Measurements from ENCODE around the gene SPTBN4. TPM values are rescaled to one million over a fixed set of nuclear protein-coding genes. Genes with fewer than 3 reads are reported as not detected.

The SPTBN4 gene
- total and polyA plus RNA-seq, 4 donors: 0.58 to 0.80 (median 0.72) TPM

DNA sequence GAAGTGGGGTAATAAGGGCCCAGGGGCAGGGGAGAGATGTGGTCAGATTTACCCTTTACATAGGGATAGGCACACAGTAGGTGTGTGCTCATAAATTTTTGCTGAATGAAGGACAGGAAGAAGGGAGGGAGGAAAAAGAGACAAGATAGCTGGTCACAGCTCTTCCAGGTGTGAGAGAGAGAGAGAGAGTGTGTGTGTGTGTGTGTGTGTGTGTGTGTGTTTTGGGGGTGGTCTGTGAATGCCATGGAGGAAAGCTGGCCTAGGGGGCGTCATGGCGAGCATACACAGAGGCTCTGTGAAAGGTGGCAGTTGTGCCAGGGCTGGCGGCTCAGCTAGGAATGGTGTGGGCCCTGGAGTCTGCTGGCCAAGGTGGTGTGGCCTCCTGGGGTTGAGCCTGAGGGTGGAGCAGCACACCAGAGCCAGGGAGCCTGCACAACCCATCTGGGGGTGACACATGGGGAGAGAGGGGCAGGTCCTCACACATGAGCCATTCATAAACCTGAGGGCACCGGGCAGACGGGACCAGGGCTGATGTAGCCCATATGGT is 47.7 kb upstream of the SPTBN4 start:
- Histone ChIP-seq H3K36me3 (ENCODE audit: control insufficient read depth in 4 of 4, insufficient read depth in 4 of 4, low read length in 4 of 4) (peaks cover 5 to 11% (median 9%) of the 10 kb centered on the region in 4 donors), H3K27me3 (ENCODE audit: control insufficient read depth in 3 of 3, insufficient read depth in 3 of 3, low read length in 2 of 3) (no peaks in the 10 kb centered on the region), H3K4me3 (no peak overlapping the region), H3K9me3 (ENCODE audit: control insufficient read depth in 4 of 4, insufficient read depth in 3 of 4, low read length in 3 of 4) (no peaks in the 10 kb centered on the region), H3K9ac (ENCODE audit: insufficient read depth in 1 of 2, low read length in 2 of 2) (no peak overlapping the region), H3K27ac (ENCODE audit: low read depth in 1 of 2, low read length in 1 of 2) (peak overlapping the region in 1 of 2 donors; percentile 70), H3K4me1 (ENCODE audit: control insufficient read depth in 5 of 5, insufficient read depth in 5 of 5, low read length in 5 of 5) (peaks cover 2 to 26% (median 5%) of the 10 kb centered on the region in 5 donors)
- ATAC-seq (ENCODE audit: insufficient read depth, low FRiP score): no peak
- no peak for DNase-seq
- TF ChIP-seq, protein P1, sequence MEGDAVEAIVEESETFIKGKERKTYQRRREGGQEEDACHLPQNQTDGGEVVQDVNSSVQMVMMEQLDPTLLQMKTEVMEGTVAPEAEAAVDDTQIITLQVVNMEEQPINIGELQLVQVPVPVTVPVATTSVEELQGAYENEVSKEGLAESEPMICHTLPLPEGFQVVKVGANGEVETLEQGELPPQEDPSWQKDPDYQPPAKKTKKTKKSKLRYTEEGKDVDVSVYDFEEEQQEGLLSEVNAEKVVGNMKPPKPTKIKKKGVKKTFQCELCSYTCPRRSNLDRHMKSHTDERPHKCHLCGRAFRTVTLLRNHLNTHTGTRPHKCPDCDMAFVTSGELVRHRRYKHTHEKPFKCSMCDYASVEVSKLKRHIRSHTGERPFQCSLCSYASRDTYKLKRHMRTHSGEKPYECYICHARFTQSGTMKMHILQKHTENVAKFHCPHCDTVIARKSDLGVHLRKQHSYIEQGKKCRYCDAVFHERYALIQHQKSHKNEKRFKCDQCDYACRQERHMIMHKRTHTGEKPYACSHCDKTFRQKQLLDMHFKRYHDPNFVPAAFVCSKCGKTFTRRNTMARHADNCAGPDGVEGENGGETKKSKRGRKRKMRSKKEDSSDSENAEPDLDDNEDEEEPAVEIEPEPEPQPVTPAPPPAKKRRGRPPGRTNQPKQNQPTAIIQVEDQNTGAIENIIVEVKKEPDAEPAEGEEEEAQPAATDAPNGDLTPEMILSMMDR (IDR thresholded peaks at IDR 0.05; ENCODE audit: control extremely low read depth, extremely low read depth): no peak
- WGBS, 2 donors: 66 to 81% methylated on average over 5 of the region's 5 CpGs

DNA sequence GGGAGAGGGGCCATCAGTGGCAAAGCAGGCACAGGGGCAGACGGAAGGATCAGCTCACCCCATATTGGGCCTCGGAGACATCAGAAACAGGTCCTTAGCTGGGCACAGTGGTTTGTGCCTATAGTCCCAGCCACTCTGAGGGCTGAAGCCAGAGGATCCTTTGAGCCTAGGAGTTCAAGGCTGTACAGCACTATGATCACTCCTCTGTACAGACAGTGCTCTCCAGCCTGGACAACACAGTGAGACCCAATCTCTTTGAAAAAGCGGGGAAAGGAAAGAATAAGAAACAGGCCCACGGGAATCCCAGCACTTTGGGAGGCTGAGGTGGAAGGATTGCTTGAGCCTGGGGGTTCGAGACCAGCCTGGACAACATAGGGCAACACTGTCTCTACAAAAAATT is 47.0 kb upstream of the SPTBN4 start:
- Histone ChIP-seq H3K4me1 (ENCODE audit: control insufficient read depth in 5 of 5, insufficient read depth in 5 of 5, low read length in 5 of 5) (peaks cover 2 to 25% (median 5%) of the 10 kb centered on the region in 5 donors), H3K9me3 (ENCODE audit: control insufficient read depth in 4 of 4, insufficient read depth in 3 of 4, low read length in 3 of 4) (no peaks in the 10 kb centered on the region), H3K4me3 (no peak overlapping the region), H3K36me3 (ENCODE audit: control insufficient read depth in 4 of 4, insufficient read depth in 4 of 4, low read length in 4 of 4) (peaks cover 5 to 11% (median 9%) of the 10 kb centered on the region in 4 donors), H3K27me3 (ENCODE audit: control insufficient read depth in 3 of 3, insufficient read depth in 3 of 3, low read length in 2 of 3) (no peaks in the 10 kb centered on the region), H3K27ac (ENCODE audit: low read depth in 1 of 2, low read length in 1 of 2) (peak overlapping the region in 1 of 2 donors; percentile 70), H3K9ac (ENCODE audit: insufficient read depth in 1 of 2, low read length in 2 of 2) (no peak overlapping the region)
- TF ChIP-seq, protein P1 (IDR thresholded peaks at IDR 0.05; ENCODE audit: control extremely low read depth, extremely low read depth): no peak
- WGBS, 2 donors: 88 to 92% methylated on average over 5 of the region's 5 CpGs
- DNase-seq (no peak), ATAC-seq (ENCODE audit: insufficient read depth, low FRiP score) (no peak)

DNA sequence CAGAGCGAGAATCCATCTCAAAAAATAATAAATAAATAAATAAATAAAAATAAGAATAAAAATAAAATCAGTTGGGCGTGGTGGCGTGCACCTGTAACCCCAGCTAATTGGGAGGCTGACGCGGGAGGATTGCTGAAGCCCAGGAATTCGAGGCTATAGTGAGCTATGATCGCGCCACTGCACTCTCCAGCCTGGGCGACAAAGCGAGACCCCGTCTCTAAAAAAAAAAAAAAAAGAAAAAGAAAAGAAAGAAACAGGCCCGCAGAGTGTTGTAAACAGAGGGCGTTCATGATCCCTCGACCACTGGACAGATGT is 46.4 kb upstream of the SPTBN4 start:
- 60 to 64% methylated on average over 14 of the region's 14 CpGs for WGBS, 2 donors
- peak overlapping the region; percentile 95 to 100 for H3K27ac ChIP-seq (ENCODE audit: low read depth in 1 of 2, low read length in 1 of 2)
- ATAC-seq (ENCODE audit: insufficient read depth, low FRiP score): no peak

More for the DNA sequence above, 46.4 kb upstream of the SPTBN4 start:
- H3K27me3 ChIP-seq (ENCODE audit: control insufficient read depth in 3 of 3, insufficient read depth in 3 of 3, low read length in 2 of 3): no peaks in the 10 kb centered on the region
- no peak overlapping the region for H3K4me3 ChIP-seq
- H3K4me1 ChIP-seq (ENCODE audit: control insufficient read depth in 5 of 5, insufficient read depth in 5 of 5, low read length in 5 of 5): peaks cover 2 to 25% (median 5%) of the 10 kb centered on the region in 5 donors
- H3K9me3 ChIP-seq (ENCODE audit: control insufficient read depth in 4 of 4, insufficient read depth in 3 of 4, low read length in 3 of 4): no peaks in the 10 kb centered on the region
- no peak for DNase-seq
- H3K9ac ChIP-seq (ENCODE audit: insufficient read depth in 1 of 2, low read length in 2 of 2): no peak overlapping the region
- TF ChIP-seq, protein P1 (IDR thresholded peaks at IDR 0.05; ENCODE audit: control extremely low read depth, extremely low read depth): no peak
- peaks cover 5 to 11% (median 9%) of the 10 kb centered on the region in 4 donors for H3K36me3 ChIP-seq (ENCODE audit: control insufficient read depth in 4 of 4, insufficient read depth in 4 of 4, low read length in 4 of 4)
